MG63 (cell line): ENCODE results near the gene ABLIM2. TPM values are rescaled to one million over a fixed set of nuclear protein-coding genes. Genes with fewer than 3 reads are reported as not detected.

Experiments
- DNase-seq: peaks from one replicate; pipeline ENCODE4 v3.0.0-alpha.2; 2020
- H3K27me3 ChIP-seq: fragments of 250-450 bp; sonication (Bioruptor Pico); 2 replicates; pipeline ENCODE4 v1.5.1; 2020; ENCODE audit warnings: mild to moderate bottlenecking, moderate library complexity
- H3K36me3 ChIP-seq: fragments of 250-450 bp; sonication (Bioruptor Pico); 2 replicates; pipeline ENCODE4 v1.5.1; 2020; ENCODE audit warnings: mild to moderate bottlenecking, moderate library complexity
- H3K4me3 ChIP-seq: fragments of 250-450 bp; sonication (Bioruptor Pico); 2 replicates; pipeline ENCODE4 v1.5.1; 2020; ENCODE audit warnings: mild to moderate bottlenecking, moderate library complexity
- H3K9me3 ChIP-seq: fragments of 250-450 bp; sonication (Bioruptor Pico); 2 replicates; pipeline ENCODE4 v1.5.1; 2020; ENCODE audit warnings: mild to moderate bottlenecking, moderate library complexity
- total RNA-seq: library from RNA; depleted of rRNA; stranded (reverse); fragments of >200 nt; shearing (Covaris generic); gene quantifications from 2 replicates; pipeline ENCODE4 v1.2.3, GENCODE V29; 2014; ENCODE audit warnings: low replicate concordance

The ABLIM2 gene
- total RNA-seq, 1 experiment from 2014 or later, result 1.1 TPM

GRCh38 chr4:8109406-8110065 lies 49.1 kb downstream of the ABLIM2 start:
- H3K27me3 ChIP-seq, result no peaks in the 10 kb centered on the region
- no peak for DNase-seq
- no peaks in the 10 kb centered on the region for H3K36me3 ChIP-seq
- H3K4me3 ChIP-seq, result no peak overlapping the region
- no peaks in the 10 kb centered on the region for H3K9me3 ChIP-seq

- Histone ChIP-seq H3K4me3 (no peak overlapping the region), H3K9me3 (no peaks in the 10 kb centered on the region), H3K36me3 (no peaks in the 10 kb centered on the region), H3K27me3 (no peaks in the 10 kb centered on the region)
- DNase-seq, result no peak
Measured at GRCh38 chr4:8108991-8109390, 49.6 kb downstream of the ABLIM2 start.

- Histone ChIP-seq H3K4me3 (no peak overlapping the region), H3K27me3 (no peaks in the 10 kb centered on the region), H3K9me3 (no peaks in the 10 kb centered on the region), H3K36me3 (no peaks in the 10 kb centered on the region)
- no peak for DNase-seq
Measured at GRCh38 chr4:8108261-8108660, 50.4 kb downstream of the ABLIM2 start.

GRCh38 chr4:8107146-8107657 lies 51.4 kb downstream of the ABLIM2 start:
- Histone ChIP-seq H3K27me3 (no peaks in the 10 kb centered on the region), H3K4me3 (no peak overlapping the region), H3K36me3 (no peaks in the 10 kb centered on the region), H3K9me3 (no peaks in the 10 kb centered on the region)
- no peak for DNase-seq

- Histone ChIP-seq H3K36me3 (no peaks in the 10 kb centered on the region), H3K27me3 (no peaks in the 10 kb centered on the region), H3K4me3 (no peak overlapping the region), H3K9me3 (no peaks in the 10 kb centered on the region)
- no peak for DNase-seq
Measured at GRCh38 chr4:8106451-8107025, 52.1 kb downstream of the ABLIM2 start.

- H3K36me3 ChIP-seq, result no peaks in the 10 kb centered on the region
- H3K4me3 ChIP-seq, result no peak overlapping the region
- no peaks in the 10 kb centered on the region for H3K27me3 ChIP-seq
- DNase-seq, result no peak
- H3K9me3 ChIP-seq, result no peaks in the 10 kb centered on the region
Measured at GRCh38 chr4:8105306-8106100, 53.1 kb downstream of the ABLIM2 start.

GRCh38 chr4:8104491-8105305 lies 53.9 kb downstream of the ABLIM2 start:
- Histone ChIP-seq H3K4me3 (no peak overlapping the region), H3K36me3 (no peaks in the 10 kb centered on the region), H3K9me3 (no peaks in the 10 kb centered on the region), H3K27me3 (no peaks in the 10 kb centered on the region)
- no peak for DNase-seq

- Histone ChIP-seq H3K4me3 (no peak overlapping the region), H3K9me3 (no peaks in the 10 kb centered on the region), H3K36me3 (no peaks in the 10 kb centered on the region), H3K27me3 (no peaks in the 10 kb centered on the region)
- no peak for DNase-seq
Measured at GRCh38 chr4:8103421-8104390, 54.9 kb downstream of the ABLIM2 start.

DNA sequence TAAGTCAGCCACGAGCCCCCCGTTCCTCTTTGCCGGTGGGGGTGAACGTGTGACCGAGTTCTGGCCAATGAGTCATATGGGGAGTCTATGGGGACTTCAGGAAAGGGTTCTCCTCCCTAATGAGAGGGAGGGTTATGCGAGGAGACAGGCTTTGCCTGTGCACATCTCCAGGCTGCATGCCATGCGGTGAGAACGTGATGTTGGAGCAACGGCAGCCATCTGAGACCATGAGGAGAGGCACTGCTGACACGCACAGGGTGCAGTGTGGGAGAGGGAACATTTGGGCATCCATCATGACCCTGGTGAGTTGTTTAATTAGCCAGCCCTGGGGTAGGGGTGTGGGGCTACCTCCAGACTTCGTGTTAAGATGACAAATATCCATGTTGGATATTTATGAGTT lies 55.8 kb downstream of the ABLIM2 start:
- Histone ChIP-seq H3K36me3 (no peaks in the 10 kb centered on the region), H3K9me3 (no peaks in the 10 kb centered on the region), H3K4me3 (no peak overlapping the region), H3K27me3 (no peaks in the 10 kb centered on the region)
- no peak for DNase-seq

DNA sequence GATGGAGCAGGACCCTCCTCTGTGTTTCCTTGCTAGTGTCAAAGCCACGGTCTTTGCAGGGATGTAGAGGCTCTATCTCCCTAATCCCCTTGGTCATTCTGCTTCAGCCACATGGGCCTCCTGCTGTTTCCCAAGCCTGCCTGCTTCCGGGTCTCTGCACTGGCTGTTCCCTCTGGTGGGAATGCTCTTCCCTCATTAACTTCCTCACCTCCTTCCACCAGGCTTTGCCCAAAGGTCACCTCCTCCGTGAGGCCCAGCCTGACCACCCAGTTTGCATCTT lies 56.6 kb downstream of the ABLIM2 start:
- H3K27me3 ChIP-seq, result no peaks in the 10 kb centered on the region
- DNase-seq, result no peak
- no peaks in the 10 kb centered on the region for H3K36me3 ChIP-seq
- no peaks in the 10 kb centered on the region for H3K9me3 ChIP-seq
- H3K4me3 ChIP-seq, result no peak overlapping the region

GRCh38 chr4:8101213-8102075 lies 57.2 kb downstream of the ABLIM2 start:
- Histone ChIP-seq H3K4me3 (no peak overlapping the region), H3K36me3 (no peaks in the 10 kb centered on the region), H3K9me3 (no peaks in the 10 kb centered on the region), H3K27me3 (no peaks in the 10 kb centered on the region)
- no peak for DNase-seq

- Histone ChIP-seq H3K4me3 (no peak overlapping the region), H3K9me3 (no peaks in the 10 kb centered on the region), H3K36me3 (no peaks in the 10 kb centered on the region), H3K27me3 (no peaks in the 10 kb centered on the region)
- DNase-seq, result no peak
Measured at GRCh38 chr4:8099981-8100464, 58.6 kb downstream of the ABLIM2 start.

DNA sequence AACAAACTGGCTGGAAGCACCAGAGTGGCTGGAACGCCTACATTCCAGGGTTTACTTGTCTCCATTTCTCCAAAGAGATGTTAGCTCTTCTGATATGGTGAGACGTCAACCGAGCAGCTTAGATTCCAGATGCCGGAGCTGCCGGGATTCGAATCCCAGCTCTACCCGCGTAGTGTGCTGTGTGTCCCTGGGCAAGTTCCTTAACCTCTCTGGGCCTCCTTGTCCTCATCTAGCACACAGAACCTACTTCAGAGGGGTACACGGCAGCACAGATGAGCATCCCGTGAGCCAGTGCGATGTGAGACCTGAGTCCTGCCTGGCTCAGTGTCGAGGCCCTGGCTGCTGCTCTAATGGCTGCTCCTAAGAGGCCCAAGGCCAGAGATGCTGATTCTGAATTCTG lies 60.1 kb downstream of the ABLIM2 start:
- Histone ChIP-seq H3K36me3 (no peaks in the 10 kb centered on the region), H3K9me3 (peaks cover 5% of the 10 kb centered on the region), H3K27me3 (no peaks in the 10 kb centered on the region), H3K4me3 (no peak overlapping the region)
- DNase-seq, result no peak

GRCh38 chr4:8097721-8098345 lies 60.8 kb downstream of the ABLIM2 start:
- Histone ChIP-seq H3K4me3 (no peak overlapping the region), H3K27me3 (no peaks in the 10 kb centered on the region), H3K36me3 (no peaks in the 10 kb centered on the region), H3K9me3 (peaks cover 12% of the 10 kb centered on the region)
- no peak for DNase-seq

DNA sequence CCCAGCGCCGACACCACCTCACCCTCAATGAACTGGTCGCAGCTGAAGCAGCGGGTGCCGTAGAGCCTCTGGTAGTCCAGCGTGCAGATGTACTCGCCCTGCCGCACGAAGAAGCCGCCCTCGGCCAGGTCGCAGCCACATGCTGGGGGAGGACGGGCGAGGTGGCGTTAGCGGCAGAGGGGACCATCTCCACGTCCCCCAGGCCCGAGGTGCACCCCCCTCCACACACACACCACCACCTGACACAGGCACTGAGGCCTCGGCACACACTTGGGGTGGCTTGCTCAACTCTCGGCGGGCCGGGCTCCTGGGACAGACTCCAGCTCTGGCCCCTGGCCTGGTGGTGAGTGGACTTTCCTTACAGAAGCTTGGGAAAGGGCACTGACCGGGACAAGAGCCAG lies 61.5 kb downstream of the ABLIM2 start:
- Histone ChIP-seq H3K9me3 (peaks cover 13% of the 10 kb centered on the region), H3K4me3 (no peak overlapping the region), H3K27me3 (no peaks in the 10 kb centered on the region), H3K36me3 (no peaks in the 10 kb centered on the region)
- no peak for DNase-seq
